GF-D8 (cell line): Measurements from ENCODE around the gene SLC66A1.

Source experiments
- DNase-seq: peaks from one replicate; lab custom pipeline; 2025; lab: John Stamatoyannopoulos, UW

SLC66A1 gene

GRCh38 chr1:19377812-19378718 lies 65.9 kb downstream of the SLC66A1 start:
- no peak for DNase-seq
